ENCODE results near the gene CST9.

CST9 gene

DNA sequence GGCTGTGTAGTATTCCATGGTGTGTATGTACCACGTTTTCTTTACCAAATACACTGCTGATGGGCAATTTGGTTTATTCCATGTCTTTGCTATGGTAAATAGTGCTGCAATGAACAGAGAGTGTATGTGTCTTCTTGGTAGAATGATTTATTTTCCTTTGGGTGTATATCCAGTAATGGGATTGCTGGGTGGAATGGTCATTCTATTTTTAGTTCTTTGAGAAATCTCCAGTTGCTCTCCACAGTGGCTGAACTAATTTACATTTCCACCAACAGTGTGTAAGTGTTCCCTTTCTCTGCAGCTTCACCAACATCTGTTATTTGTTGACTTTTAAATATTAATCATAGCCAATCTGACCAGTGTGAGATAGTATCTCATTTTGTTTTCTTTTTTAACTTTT lies 51.3 kb downstream of the CST9 start:
- DNase-seq, result no peak
